Muscle of arm (tissue), 12 donors: Measurements from ENCODE around the gene PTK6. TPM values are rescaled to one million over a fixed set of nuclear protein-coding genes. Genes with fewer than 3 reads are reported as not detected.
A peak's percentile ranks its signal among the peaks of the same experiment; 100 is the strongest.

Experiments used
- DNase-seq: peaks from one replicate; pipeline ENCODE4 v3.0.0-alpha.2; 2013
- polyA plus RNA-seq, 12 donors: library from polyadenylated mRNA; unstranded; fragments of 120-200 nt; gene quantifications; one replicate each; pipeline ENCODE4 v1.2.1, GENCODE V29; 2013; ENCODE audit not compliant: insufficient read length in 12 of 12

Gene PTK6
- polyA plus RNA-seq, 12 donors = 0.14 to 1.4 (median 0.35) TPM; not detected in 2

DNA sequence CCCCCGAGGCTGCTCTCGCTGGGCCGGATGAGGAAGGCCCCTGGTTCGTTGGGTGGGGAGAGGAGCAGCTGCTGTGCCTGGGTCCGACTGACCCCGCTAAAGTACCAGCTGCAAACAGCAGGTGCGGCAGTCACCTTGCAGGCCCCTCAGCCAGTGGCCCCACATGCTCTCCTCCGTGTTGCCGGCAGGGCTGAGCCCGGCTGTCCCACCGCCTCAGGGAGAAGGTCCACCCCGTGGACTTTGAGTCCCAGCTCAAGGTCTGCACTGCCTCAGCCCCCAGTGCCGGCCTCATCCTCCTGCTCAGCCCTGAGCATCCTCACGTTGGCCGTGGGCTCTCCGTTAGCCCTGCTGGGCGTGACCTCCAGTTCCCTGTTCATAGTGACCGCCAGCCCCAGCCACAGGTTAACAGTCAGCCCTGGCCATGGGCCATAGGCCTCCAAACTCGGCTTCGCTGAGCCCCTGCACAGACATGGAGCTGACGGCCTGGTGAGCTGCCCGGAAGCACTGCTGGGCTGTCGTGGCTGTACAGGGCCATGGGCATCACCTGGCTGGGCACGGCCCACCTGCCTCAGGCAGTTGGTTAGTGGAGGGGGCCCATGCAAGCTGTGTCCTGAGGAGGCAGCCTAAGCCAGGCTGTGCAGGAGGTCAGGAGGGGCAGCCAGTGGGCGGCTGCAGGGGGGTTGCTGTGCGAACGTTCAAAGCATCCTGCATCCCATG, 7.2 kb upstream of the PTK6 start:
- no peak for DNase-seq

DNA sequence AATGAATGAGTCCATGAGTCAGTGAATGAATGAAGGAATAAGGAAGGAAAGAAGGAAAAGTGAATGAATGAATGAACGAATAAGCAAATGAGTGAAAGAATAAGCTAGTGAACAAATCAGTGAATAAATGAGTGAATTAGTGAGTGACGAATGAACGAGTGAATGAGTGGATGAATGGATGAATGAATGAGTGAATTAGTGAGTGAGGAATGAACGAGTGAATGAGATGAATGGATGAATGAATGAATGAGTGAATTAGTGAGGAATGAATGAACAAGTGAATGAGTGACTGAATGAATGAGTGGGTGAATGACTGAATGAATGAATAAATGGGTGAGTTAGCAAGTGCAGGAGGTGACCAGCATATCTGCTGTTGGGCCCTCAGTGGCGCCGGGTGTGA, 6.6 kb upstream of the PTK6 start:
- DNase-seq = no peak

DNA sequence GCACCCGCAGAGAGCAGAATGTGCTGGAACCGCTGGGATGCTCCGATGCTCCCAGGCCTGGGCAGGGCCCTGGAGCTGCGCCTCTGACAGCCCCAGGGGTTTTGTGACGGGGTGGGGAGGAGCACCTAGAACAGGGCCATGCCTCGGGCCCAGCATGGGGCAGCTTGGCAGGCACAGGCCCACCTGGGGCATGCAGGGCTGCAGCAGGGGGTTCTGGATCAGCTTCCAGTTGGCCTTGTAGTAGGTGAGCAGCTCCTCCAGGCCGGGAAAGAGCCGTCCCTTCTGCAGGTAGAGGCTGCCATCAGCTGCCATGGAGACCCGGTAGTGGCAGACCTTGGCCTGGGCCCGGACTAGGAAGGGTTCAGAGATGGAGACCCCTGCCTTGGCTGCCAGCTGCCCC, 6.0 kb upstream of the PTK6 start:
- no peak for DNase-seq

DNA sequence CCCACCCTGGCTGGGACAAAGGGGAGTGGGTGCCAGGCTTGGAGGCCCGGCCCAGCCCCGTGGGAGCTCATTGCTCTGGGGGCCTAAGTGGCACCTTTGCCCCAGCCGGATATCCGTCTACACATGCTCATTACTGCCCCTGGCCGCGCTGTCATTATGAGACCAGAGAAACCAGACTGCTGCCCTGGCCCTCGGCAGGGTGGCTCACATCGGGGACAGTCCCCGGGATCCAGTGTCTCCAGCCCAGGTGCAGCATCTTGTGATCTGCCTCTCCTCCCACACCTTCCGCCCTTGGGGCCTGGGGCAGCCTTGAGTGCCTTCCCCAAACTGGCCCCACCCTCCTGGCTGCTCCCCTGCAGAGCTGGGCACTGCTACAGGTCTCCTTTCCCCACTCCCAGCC, 5.5 kb upstream of the PTK6 start:
- DNase-seq = no peak

DNA sequence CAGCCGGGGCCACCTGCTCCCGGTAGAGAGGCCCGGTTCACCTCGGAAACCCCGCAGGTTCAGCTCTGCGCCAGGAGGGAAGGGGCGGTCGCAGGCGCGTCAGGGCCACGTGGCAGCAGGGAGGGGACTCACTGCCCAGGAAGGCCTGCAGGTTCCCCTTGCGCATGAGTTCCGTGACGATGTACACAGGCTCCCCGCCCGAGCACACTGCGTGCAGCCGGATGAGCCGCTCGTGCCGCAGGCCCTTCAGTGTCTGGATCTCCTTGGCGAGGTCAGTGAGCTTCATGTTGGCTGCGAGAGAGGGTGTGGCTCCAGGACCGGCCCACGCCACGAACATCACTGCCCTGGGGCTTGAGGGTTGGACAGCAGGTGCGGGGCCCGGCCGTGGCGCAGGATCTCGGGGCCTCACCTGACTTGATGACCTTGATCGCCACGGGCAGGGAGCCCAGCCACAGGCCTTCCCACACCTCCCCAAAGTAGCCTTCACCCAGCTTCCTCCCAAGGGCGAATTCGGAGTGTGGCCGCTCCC, 4.9 kb upstream of the PTK6 start:
- no peak for DNase-seq

DNA sequence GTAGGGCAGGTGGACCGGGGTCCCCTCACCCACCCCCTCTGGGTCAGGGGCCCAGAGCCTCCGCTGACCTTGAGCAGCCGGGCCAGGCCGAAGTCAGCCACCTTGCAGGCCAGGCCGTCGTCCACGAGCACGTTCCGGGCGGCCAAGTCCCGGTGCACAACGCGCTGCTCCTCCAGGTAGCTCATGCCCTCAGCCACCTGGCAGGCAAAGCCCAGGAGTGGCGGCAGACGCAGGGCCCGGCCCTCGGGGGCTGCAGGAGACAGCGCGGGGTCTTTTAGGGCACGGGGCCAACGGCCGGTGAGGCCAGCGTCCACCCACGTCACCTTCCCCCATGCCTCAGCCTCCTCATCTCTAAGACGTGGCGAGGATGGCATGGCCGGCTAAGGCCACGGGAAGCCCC, 4.2 kb upstream of the PTK6 start:
- no peak for DNase-seq

DNA sequence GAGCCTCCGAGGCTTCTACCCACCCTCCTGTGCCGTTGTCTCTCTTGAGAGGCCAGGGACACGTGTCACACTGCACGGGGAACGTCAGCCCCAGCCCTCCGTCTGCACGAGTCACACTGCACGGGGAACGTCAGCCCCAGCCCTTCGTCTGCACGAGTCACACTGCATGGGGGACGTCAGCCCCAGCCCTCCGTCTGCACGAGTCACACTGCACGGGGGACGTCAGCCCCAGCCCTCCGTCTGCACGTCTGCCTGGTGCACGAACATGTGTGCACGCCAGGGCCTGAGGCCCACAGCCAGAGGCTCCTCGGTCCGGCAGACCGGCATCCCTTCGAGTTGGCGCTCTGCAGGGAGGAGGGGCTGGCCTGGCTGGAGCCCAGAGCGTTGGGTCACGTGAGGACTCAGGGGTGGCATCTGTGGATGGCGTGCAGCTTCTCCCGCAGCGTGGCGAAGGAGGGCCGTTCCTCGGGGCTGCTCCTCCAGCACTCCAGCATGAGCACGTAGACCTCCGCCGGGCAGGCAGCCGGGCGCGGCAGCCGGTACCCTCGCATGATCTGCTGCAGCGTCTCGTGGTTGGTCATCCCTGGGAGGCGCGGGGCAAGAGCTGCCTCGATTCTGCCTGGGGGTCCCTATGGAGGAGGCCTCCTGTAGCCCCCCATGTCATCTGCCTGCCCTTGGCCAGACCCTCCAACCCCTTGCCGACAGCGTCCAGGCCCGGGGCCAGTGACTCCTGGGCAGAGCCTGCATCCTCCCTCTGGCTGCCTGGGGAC, 3.4 kb upstream of the PTK6 start:
- DNase-seq = no peak

DNA sequence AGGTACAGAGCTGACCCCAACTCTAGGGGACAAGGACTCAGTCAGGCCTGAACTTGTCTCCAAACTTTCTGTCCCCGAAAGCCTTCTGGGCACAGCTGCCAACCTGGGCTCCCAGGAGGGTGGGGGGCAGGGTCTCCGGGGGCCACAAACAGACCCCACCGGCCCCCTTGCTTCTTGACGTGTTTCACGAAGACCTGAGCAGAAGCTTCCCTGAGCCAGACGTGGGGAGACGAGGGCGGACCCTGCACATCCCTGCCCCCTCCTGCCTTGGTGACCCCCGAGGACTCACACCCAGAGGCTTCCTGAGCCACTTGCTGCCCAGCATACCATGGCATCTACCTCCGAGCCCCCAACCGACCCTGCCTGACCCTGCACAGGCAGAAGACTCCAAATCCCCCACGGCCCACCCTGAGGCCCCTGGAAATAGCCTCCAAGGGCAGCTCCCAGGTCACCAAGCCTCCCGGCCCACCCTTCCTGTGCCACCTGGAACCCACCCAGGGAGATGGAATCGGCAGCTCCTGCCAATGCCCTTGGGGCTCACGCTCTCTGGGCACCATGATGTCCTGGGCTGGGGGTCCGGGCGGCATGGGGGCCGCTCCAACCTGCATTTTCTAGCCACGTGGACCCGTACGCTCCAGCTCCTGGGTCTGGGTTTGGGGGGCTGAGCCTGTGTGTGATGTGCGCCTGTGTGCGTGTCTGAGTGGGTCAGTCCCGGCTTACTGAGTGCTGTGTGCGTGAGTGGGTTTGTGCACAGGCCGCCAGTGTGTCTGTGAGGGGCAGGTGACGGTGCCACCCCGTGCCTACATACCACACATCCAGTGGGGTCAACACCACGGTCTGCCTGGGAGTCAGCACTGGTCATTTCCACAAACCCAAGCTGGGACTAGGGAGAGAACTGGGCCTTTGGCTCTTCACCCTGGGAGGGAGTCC, 2.5 kb upstream of the PTK6 start:
- DNase-seq = no peak

DNA sequence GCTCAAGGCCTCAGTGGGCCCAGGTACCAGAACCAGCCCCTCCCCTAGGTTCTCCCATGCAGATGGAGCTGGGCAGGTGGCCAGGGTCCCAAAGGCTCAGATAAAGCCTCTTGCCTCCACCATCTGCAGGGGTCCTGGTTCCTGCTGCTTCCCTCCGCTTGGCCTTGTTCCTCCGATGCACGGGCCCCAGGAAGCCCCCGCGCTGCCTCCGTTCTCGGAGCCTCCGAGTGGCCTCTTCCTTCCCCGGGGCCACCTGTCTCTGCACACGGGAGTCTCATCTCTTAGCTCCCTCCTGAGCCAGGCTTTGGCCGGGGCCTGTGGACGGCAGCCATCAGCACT, 1.9 kb upstream of the PTK6 start:
- DNase-seq = no peak

DNA sequence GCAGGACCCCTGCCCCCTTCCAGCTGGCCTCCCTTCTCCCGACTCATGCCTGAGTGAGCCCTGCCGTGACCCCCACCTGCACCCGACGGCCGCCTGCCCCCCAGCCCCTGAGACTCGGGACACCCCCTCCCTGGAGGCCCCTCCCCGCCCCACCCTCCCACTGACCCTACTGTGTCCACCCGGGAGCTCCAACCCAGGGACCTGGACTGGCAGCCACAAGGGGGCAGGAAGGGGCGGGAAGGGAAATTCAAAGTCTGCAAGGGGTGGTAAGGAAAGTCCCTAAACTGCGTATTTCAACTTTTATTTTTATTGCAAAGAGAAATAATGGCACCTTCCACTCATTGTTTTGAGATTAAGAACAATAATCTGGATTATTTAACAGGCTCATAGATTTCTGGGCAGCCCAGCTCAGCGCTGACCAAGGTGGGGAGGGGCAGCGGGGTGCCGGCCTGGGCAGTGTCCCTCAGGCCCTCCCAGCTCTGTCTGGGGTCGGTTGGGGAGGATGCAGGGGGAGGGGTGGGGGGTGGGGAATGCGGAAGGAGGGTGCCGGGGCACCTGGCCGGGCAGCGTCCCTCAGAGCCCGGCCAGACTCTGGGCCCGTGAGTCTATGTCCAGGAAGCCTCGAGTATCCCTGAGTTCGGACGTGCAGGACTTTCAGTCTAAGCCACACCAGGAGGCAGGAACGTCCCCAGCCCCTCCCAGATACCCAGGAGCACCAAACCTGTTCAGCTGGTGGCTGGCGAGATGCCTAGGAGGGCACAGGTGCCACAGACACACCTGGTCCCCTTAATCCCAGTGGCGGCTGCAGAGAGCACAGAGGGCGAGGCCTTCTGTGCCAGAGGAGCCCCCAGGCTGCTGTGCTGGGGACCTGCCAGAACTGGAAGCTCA, 1.3 kb upstream of the PTK6 start:
- DNase-seq = no peak

DNA sequence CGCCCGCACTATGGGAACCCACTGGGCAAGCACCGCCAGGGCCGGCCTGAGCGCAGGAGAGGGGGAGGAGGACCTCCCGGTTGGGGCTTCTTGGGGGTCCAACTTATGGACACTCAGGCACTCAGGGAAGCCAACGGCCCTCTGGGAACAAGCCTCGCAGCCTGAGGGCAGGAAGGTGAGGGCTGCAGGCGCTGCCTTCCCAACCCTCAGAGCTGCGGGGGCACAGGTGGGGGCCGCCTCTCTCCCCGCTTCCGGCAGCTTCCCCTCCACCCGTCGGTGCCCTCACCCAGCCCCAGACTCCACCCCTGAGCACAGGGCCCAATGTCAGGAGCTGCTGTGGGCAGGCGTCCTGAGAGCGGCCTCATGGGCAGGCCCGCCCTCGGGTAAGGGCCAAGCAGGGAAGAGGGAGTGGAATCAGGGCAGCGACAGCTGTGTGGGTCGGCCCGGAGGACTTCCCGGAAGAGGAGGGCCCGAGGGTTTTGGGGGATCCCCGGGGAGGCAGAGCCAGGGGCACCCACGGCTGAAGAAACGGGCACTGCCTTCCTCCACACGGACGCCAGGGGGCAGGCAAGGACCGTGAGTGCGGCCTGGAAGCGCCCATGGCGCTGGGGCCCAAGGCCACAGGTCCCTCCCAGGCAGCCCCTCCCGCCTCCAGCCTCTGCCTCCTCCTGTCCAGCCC, 488 bp upstream of the PTK6 start:
- DNase-seq = peak; percentile 81

DNA sequence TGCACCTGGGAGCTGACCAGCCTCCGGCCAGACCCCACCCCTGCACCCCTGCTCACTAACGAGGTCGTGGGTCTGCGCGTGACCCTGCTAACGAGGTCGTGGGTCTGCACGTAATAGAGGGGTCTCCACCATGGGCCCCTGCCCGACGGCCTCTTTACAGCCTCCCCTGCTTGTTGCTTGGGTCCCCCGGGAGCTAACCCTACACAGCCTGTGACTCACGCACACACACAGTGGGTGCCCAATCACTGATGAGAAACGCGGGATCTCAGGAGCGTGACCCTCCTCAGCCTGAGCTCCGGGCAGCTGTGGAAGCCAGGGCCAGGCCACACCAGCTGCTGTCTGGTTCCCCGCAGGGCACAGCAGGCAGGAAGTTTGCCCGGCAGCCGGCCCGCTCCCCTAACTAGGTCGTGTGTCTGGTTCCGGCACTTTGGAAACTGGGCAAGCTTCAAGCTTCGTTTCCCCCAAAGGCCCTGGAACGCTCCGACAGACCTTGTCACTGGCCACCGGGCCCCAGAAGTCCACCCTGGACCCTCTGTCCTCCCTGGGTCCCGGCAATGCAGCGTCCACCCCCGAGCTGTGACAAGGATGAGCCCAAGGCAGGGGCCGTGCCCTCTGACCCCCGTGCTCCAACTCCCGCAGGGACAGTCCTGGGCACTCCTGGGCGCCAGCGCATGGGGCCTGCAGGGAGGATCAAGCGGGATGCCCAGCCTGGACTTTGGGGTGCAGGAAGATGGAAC, 767 bp downstream of the PTK6 start:
- no peak for DNase-seq

DNA sequence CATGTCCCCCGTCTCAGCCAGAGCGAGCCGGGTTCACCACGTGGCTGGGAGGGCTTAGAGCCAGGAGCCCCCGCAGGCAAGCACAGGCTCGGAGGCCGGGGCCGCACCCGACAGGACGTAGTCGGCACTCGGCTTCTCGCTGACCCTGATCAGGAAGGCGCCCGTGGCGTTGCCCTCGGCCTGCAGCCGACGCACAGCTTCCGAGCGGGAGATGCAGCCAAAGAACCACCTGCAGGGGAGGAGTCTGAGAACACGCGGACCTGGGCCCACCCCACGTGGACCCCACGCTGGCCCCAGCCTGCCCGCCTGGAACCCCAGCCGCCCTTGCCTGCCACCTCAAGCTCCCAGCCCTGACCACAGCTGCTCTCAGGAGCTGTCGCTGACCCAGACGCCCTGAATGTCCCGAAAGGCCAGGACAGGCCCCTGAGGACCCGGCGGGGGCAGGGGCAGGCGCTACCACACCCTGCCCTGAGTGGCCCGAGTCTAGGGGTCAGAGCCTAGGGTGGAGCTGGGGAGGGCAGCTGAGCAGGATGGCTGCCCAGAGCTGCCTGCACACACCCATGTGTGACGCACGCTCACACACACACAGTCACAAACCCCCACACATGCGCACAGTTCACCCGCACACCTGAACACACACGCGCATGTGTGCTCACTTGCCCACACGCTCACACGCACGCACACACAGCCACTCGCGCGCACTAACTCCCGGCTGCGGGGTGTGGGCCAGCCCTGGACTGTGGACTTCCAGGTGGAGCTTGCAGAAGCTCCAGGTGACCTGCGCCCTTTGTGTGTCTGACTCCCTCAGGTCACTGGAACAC, 2.1 kb downstream of the PTK6 start:
- DNase-seq = no peak

DNA sequence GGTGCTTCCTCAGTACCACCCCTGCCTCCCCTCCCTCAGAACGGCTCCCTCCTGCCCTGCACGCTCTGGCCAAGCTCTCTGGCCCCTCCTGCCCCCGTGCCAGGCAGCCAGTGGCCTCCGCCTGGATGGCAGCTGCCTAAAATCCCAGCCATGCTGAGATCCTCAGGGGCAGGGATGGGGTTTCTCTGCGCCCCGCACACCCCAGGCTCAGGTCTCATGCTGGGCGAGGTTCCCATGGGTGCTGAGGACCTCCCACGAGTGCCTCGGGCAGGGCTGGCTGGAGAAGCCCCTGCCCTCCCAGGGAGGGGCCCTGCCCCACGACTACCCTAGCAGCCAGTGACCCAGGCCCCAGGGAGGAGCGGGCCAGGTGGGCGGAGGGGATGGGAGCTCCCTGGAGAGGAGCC, 2.7 kb downstream of the PTK6 start:
- no peak for DNase-seq

DNA sequence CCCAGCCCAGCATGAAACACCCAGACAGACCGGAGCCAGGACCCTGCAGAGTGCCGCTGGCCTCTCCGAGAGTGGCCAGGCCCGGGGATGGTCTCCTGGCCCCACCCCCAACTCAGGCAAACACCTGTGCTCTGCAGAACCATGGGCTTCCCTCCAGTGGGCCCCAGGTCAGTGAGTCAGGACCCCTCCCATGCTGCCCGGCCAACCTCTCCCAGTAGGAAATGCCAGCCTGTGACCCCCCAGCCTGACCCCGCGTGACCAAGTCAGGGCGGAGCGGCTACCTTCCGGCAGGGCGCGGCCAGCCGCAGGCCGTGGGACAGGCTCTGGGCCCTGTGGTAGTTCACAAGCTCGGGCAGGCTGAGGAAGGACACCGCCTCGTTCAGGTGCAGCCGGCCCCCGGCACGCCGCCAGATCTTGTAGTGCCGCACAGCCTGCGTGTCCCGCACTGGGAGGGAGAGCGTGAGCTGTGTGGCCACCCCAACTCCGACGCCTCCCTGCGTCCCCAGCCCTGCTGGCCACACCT, 3.2 kb downstream of the PTK6 start:
- no peak for DNase-seq

DNA sequence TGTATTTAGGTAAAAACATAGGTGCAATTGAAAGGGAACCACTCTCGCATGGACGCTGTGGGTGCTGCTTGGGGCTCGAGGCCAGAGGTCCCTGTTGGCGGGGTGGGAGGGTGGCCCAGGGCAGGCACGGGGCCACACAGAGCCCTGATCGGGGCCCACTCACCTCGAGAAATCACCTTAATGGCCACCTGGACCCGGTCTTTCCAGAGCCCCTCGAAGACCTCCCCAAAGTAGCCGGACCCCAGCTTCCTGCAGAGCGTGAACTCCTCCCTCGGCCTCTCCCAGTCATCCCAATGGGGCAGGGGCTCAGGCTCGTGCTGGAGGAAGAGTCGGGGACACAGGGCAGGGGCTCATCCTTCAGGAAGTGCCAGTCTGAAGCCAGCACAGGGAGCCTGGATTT, 3.8 kb downstream of the PTK6 start:
- no peak for DNase-seq

DNA sequence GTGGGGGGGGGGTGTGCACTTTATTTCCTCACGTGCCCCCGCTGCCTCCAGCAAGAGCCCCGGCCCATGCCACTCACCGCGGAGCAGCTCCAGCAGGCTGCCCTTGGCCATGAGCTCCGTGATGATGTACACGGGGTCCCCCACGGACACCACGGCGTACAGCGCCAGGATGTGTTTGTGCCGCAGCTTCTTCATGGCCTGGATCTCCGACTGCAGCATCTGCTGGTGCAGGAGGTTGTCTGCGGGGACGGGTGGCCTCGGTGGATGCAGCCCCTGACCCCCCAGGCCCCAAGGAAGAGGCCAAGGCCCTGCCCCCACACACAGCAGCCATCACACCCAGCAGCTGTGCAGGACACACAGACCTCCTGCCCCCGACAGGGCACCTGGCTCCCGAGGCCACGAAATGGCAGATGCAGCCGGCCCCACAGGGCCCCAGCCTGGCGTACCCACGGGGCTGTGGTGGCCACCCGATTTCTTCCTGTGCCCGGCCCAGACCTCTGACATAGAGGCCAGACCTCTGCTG, 4.7 kb downstream of the PTK6 start:
- DNase-seq = no peak

DNA sequence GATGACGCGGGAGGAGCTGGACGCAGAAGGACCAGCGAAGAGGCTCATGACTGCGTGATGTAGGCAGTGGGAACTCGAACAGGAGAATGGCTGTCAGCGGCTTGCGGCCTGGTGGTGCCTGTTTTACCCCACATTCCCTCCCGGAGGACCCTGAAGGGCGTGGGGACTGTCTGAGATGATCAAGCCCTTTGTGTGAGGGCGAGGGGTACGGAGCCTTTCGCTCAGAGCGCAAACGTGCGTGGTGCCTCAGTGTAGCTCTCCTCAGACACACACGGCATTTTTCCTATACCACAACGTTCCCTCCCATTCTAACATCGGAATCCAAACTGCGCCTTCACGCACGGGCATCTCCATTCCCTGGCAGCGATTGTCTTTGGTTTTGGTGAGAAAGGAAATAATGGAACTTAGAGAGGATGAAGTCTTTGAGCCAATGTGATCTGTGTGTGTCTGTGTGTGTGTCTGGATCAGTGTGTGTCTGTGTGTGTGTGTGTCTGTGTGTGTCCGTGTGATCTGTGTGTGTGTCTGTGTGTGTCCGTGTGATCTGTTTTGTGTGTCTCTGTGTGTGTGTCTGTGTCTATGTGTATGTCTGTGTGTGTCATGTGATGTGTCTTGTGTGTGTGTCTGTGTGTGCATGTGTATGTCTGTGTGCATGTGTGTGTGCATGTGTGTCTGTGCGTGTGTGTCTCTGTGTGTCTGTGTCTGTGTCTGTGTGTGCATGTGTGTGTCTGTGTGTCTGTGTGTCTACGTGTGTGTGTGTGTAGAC, 5.3 kb downstream of the PTK6 start:
- no peak for DNase-seq
